Parathyroid adenoma (tissue), 2 donors: ENCODE data around the gene LAMA2.

ENCODE experiments used
- H2AFZ ChIP-seq: fragments of 300-600 bp; sonication (generic); one replicate; pipeline ENCODE4 v1.7.0; 2017; ENCODE audit warnings: antibody characterized with exemption, mild to moderate bottlenecking
- H3K27ac ChIP-seq: fragments of 300-600 bp; sonication (generic); one replicate; pipeline ENCODE4 v1.7.0; 2017
- H3K27me3 ChIP-seq: fragments of 300-600 bp; sonication (generic); one replicate; pipeline ENCODE4 v1.7.0; 2017; ENCODE audit warnings: low read length; ENCODE audit not compliant: control insufficient read depth, insufficient read depth
- H3K36me3 ChIP-seq: fragments of 300-600 bp; sonication (generic); one replicate; pipeline ENCODE4 v1.7.0; 2017; ENCODE audit warnings: low read length; ENCODE audit not compliant: control insufficient read depth, insufficient read depth
- H3K4me1 ChIP-seq: fragments of 300-600 bp; sonication (generic); one replicate; pipeline ENCODE4 v1.7.0; 2017; ENCODE audit warnings: control low read depth
- H3K4me2 ChIP-seq: fragments of 300-600 bp; sonication (generic); one replicate; pipeline ENCODE4 v1.7.0; 2017; ENCODE audit warnings: low read length
- H3K4me3 ChIP-seq: fragments of 300-600 bp; sonication (generic); one replicate; pipeline ENCODE4 v1.7.0; 2017; ENCODE audit warnings: low read depth, low read length
- H3K79me2 ChIP-seq: fragments of 300-600 bp; sonication (generic); one replicate; pipeline ENCODE4 v1.7.0; 2017; ENCODE audit warnings: control low read depth
- H3K9ac ChIP-seq: fragments of 300-600 bp; sonication (generic); one replicate; pipeline ENCODE4 v1.7.0; 2017; ENCODE audit warnings: mild to moderate bottlenecking
- H3K9me3 ChIP-seq: fragments of 300-600 bp; sonication (generic); one replicate; pipeline ENCODE4 v1.7.0; 2017; ENCODE audit warnings: low read length; ENCODE audit not compliant: control insufficient read depth
- CTCF ChIP-seq: fragments of 300-600 bp; sonication (generic); IDR thresholded peaks from one replicate; pipeline ENCODE4 v1.7.0; 2017; ENCODE audit warnings: antibody characterized with exemption, mild to moderate bottlenecking
- donor health status: primary hyperparathyroidism.

Gene LAMA2

GRCh38 chr6:129558248-129558647 lies 675.3 kb downstream of the LAMA2 start:
- Histone ChIP-seq H3K4me2 (no peak overlapping the region), H3K9ac (no peak overlapping the region)

GRCh38 chr6:129565366-129565765 lies 682.4 kb downstream of the LAMA2 start:
- Histone ChIP-seq H3K4me2 (no peak overlapping the region), H3K4me3 (no peak overlapping the region), H3K27me3 (no peaks in the 10 kb centered on the region), H3K27ac (no peak overlapping the region), H3K9ac (no peak overlapping the region), H3K79me2 (no peaks in the 10 kb centered on the region), H3K4me1 (no peaks in the 10 kb centered on the region), H2AFZ (no peak overlapping the region), H3K36me3 (no peaks in the 10 kb centered on the region), H3K9me3 (no peaks in the 10 kb centered on the region)
- TF ChIP-seq CTCF = no peak

More at GRCh38 chr6:129558248-129558647, 675.3 kb downstream of the LAMA2 start:
- Histone ChIP-seq H3K9me3 (no peaks in the 10 kb centered on the region), H3K4me3 (no peak overlapping the region), H3K4me1 (no peaks in the 10 kb centered on the region), H3K27ac (no peak overlapping the region), H3K79me2 (no peaks in the 10 kb centered on the region), H2AFZ (no peak overlapping the region), H3K36me3 (no peaks in the 10 kb centered on the region), H3K27me3 (no peaks in the 10 kb centered on the region)
- no peak for TF ChIP-seq CTCF

- H3K9ac ChIP-seq = no peak overlapping the region
- no peak overlapping the region for H3K4me2 ChIP-seq
- no peak for TF ChIP-seq CTCF
- H3K9me3 ChIP-seq = no peaks in the 10 kb centered on the region
- no peak overlapping the region for H2AFZ ChIP-seq
- no peaks in the 10 kb centered on the region for H3K27me3 ChIP-seq
- H3K36me3 ChIP-seq = no peaks in the 10 kb centered on the region
- H3K4me1 ChIP-seq = no peaks in the 10 kb centered on the region
- H3K79me2 ChIP-seq = no peaks in the 10 kb centered on the region
- no peak overlapping the region for H3K27ac ChIP-seq
- H3K4me3 ChIP-seq = no peak overlapping the region
Measured at GRCh38 chr6:129565811-129566210, 682.9 kb downstream of the LAMA2 start.
